Common myeloid progenitor, CD34-positive (primary cell): ENCODE results near the gene TMEM200B.
"Not testable (repeated sequence)": the region's sequence is repeated elsewhere in the genome, so short reads cannot be mapped to it uniquely, and the experiment has no call there.

Experiments used
- CTCF ChIA-PET: fragments of 350-600 bp; sonication (Branson Sonifier 250); formaldehyde crosslinking; loops from one replicate; lab custom pipeline; 2021; ENCODE audit warnings: antibody characterized with exemption; lab: Charles Lee
- POLR2A ChIA-PET: fragments of 350-600 bp; sonication (Branson Sonifier 250); formaldehyde crosslinking; loops from one replicate; lab custom pipeline; 2021; ENCODE audit warnings: antibody characterized with exemption; lab: Charles Lee
- DNase-seq, 3 donors: peaks; one replicate each; pipeline versions ENCODE4 v3.0.0 to v3.0.0-alpha.2; 2013
- H3K27ac ChIP-seq, 2 experiments: 1 replicate in 1 of 2; 2 replicates in 1 of 2; pipeline ENCODE4 v1.7.0; 2013; ENCODE audit warnings: inconsistent platforms in 2 of 2, low read length in 2 of 2, mild to moderate bottlenecking in 2 of 2, low read depth in 1 of 2, moderate library complexity in 1 of 2; ENCODE audit not compliant: severe bottlenecking in 2 of 2, insufficient read depth in 1 of 2, poor library complexity in 1 of 2
- H3K27me3 ChIP-seq, 5 experiments: replicated peaks in 2 of 5; 1 replicate in 3 of 5; 2 replicates in 2 of 5; pipeline versions ENCODE4 v1.6.1 to v1.7.0; 2013; ENCODE audit warnings: low read length in 4 of 5, mild to moderate bottlenecking in 2 of 5, moderate library complexity in 2 of 5, inconsistent platforms in 1 of 5; ENCODE audit not compliant: insufficient read depth in 5 of 5, control insufficient read depth in 4 of 5
- H3K36me3 ChIP-seq, 4 experiments: 1 replicate in 2 of 4; 2 replicates in 2 of 4; pipeline versions ENCODE4 v1.6.1 to v1.7.0; 2013; ENCODE audit warnings: low read length in 3 of 4, control low read depth in 1 of 4, mild to moderate bottlenecking in 1 of 4; ENCODE audit not compliant: control insufficient read depth in 4 of 4, insufficient read depth in 4 of 4
- H3K4me1 ChIP-seq, 4 experiments: 1 replicate in 3 of 4; 2 replicates in 1 of 4; pipeline versions ENCODE4 v1.6.1 to v1.7.1; 2013; ENCODE audit warnings: low read length in 3 of 4, mild to moderate bottlenecking in 3 of 4, control low read depth in 1 of 4, inconsistent platforms in 1 of 4, moderate library complexity in 1 of 4; ENCODE audit not compliant: control insufficient read depth in 4 of 4, insufficient read depth in 4 of 4; ENCODE audit errors: control extremely low read depth in 1 of 4
- H3K4me3 ChIP-seq, 7 experiments: 1 replicate in 4 of 7; 2 replicates in 3 of 7; pipeline versions ENCODE4 v1.5.1 to v1.7.0; 2013; ENCODE audit warnings: mild to moderate bottlenecking in 7 of 7, low read length in 6 of 7, moderate library complexity in 6 of 7, inconsistent platforms in 2 of 7, low read depth in 2 of 7, control low read depth in 1 of 7; ENCODE audit not compliant: insufficient read depth in 4 of 7, control insufficient read depth in 1 of 7; ENCODE audit errors: extremely low read depth in 1 of 7
- H3K9me3 ChIP-seq, 5 experiments: 1 replicate in 4 of 5; 2 replicates in 1 of 5; pipeline versions ENCODE4 v1.6.1 to v1.7.1; 2013; ENCODE audit warnings: low read length in 4 of 5, mild to moderate bottlenecking in 2 of 5, inconsistent platforms in 1 of 5, low read depth in 1 of 5, moderate library complexity in 1 of 5; ENCODE audit not compliant: control insufficient read depth in 4 of 5, insufficient read depth in 2 of 5; ENCODE audit errors: control extremely low read depth in 1 of 5
- WGBS: methylation state at CpG from one replicate; pipeline ENCODE4 v1.1.5; 2013; ENCODE audit not compliant: insufficient coverage; 5-methylcytosine and 5-hydroxymethylcytosine counted together

The TMEM200B gene

GRCh38 chr1:29099286-29099685 is 24.4 kb downstream of the TMEM200B start:
- Histone ChIP-seq H3K36me3 (peaks cover 11 to 38% (median 18%) of the 10 kb centered on the region in 4 experiments), H3K4me1 (no peaks in the 10 kb centered on the region), H3K27ac (no peak overlapping the region), H3K4me3 (no peak overlapping the region), H3K27me3 (no peaks in the 10 kb centered on the region), H3K9me3 (no peaks in the 10 kb centered on the region)
- 85% methylated on average over 4 of the region's 4 CpGs for WGBS
- ChIA-PET POLR2A (no interaction called here), CTCF (no interaction called here)
- DNase-seq = no peak

GRCh38 chr1:29096231-29096886 is 27.3 kb downstream of the TMEM200B start:
- WGBS = 100% methylated on average over 2 of the region's 4 CpGs
- Histone ChIP-seq H3K4me1 (no peaks in the 10 kb centered on the region), H3K27me3 (no peaks in the 10 kb centered on the region), H3K36me3 (peaks cover 9 to 31% (median 25%) of the 10 kb centered on the region in 4 experiments), H3K9me3 (peaks cover 0 to 2% (median 0%) of the 10 kb centered on the region in 5 experiments), H3K4me3 (no peak overlapping the region), H3K27ac (no peak overlapping the region)
- no peak for DNase-seq
- CTCF ChIA-PET = no interaction called here
- POLR2A ChIA-PET = interaction anchor here (0.6 kb wide), 1 partner anchor 15 kb away, joined by 3 read pairs; no protein-coding TSS in a partner anchor

DNA sequence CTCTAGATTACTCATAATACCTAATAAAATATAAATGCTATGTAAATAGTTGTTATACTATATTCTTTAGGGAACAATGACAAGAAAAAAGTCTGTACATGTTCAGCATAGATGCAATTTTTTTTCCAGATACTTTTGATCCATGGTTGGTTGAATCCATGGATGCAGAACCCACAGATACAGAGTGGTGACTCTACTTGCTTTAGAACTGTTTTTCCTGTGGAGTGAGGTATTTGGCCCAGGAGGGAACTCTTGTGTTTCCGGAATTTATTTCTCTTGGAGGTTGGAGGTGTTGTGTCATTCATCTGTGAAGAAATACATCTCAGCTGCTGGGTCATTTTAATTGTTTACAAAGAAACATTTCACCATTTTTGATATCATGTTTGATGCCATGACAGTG is 28.7 kb downstream of the TMEM200B start:
- peaks cover 9 to 29% (median 24%) of the 10 kb centered on the region in 4 experiments for H3K36me3 ChIP-seq
- DNase-seq = no peak
- H3K27ac ChIP-seq = no peak overlapping the region
- CTCF ChIA-PET = no interaction called here
- no peak overlapping the region for H3K4me3 ChIP-seq
- POLR2A ChIA-PET = no interaction called here
- no CpG with 5 or more reads among the region's 1 CpG for WGBS
- H3K27me3 ChIP-seq = no peaks in the 10 kb centered on the region
- peaks cover 0 to 2% (median 0%) of the 10 kb centered on the region in 5 experiments for H3K9me3 ChIP-seq
- no peaks in the 10 kb centered on the region for H3K4me1 ChIP-seq

- Histone ChIP-seq H3K4me3 (no peak overlapping the region), H3K4me1 (no peaks in the 10 kb centered on the region), H3K36me3 (peaks cover 9 to 29% (median 21%) of the 10 kb centered on the region in 4 experiments), H3K27ac (no peak overlapping the region), H3K9me3 (peaks cover 0 to 2% (median 0%) of the 10 kb centered on the region in 5 experiments), H3K27me3 (no peaks in the 10 kb centered on the region)
- POLR2A ChIA-PET = no interaction called here
- no peak for DNase-seq
- WGBS = 100% methylated on average over 1 of the region's 3 CpGs
- CTCF ChIA-PET = no interaction called here
These were observed 29.3 kb downstream of the TMEM200B start for GRCh38 chr1:29094433-29094832.

DNA sequence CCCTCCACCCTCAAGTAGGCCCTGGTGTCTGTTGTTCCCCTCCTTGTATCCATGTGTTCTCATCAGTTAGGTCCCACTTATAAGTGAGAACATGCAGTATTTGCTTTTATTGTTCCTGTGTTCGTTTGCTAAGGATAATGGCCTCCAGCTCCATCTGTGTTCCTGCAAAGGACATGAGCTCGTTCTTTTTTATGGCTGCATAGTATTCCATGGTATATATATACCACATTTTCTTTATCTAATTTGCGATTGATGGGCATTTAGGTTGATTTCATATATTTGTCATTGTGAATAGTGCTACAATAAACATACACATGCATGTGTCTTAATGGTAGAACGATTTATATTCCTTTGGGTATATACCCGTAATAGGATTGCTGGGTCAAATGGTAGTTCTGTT is 31.0 kb downstream of the TMEM200B start:
- H3K36me3 ChIP-seq = peaks cover 5 to 25% (median 18%) of the 10 kb centered on the region in 4 experiments
- H3K27ac ChIP-seq, POLR2A ChIA-PET, DNase-seq, H3K4me1 ChIP-seq, H3K9me3 ChIP-seq, H3K27me3 ChIP-seq, H3K4me3 ChIP-seq: not testable (repeated sequence)
- CTCF ChIA-PET = interaction anchor here (1.1 kb wide), 1 partner anchor 9 kb away, joined by 3 read pairs; no protein-coding TSS in a partner anchor
- no CpG with 5 or more reads among the region's 5 CpGs for WGBS

DNA sequence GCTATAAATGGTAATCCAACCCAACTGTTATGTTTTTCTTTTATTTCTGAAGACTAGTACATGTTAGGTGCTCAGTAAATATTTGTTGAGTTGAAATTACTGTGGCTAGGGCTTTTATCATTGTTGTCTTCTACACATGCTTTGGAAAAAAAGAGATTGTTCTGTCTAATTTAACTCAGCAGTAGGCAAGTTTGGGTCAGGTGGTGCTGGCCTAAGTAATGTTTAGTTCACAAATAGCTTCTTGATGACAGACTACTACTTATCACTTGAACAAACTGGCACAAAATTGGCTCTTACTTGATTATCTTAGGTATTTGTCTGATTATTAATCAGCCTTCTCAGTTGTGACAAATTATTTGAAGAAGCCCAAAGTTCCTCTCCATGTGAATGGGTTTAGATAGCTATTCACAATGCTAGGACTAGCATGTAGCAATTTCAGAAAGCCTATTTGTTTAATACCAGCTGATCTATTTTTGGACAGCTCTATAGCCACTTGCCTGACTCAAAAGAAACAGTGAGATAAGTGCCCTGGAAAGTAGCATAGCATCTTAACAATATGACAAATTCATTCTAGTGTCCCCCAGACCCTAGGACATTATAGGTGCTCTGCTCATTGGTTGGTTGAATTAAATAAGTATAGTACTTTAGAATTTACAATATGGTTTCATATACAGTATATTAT is 32.6 kb downstream of the TMEM200B start:
- no peak overlapping the region for H3K4me3 ChIP-seq
- no peaks in the 10 kb centered on the region for H3K4me1 ChIP-seq
- peaks cover 1 to 16% (median 12%) of the 10 kb centered on the region in 4 experiments for H3K36me3 ChIP-seq
- H3K27me3 ChIP-seq = no peaks in the 10 kb centered on the region
- POLR2A ChIA-PET = interaction anchor here (0.7 kb wide), 1 partner anchor 256 kb away, joined by 3 read pairs; no protein-coding TSS in a partner anchor
- H3K27ac ChIP-seq = no peak overlapping the region
- peaks cover 0 to 2% (median 0%) of the 10 kb centered on the region in 5 experiments for H3K9me3 ChIP-seq
- CTCF ChIA-PET = no interaction called here
- no peak for DNase-seq

GRCh38 chr1:29084196-29084521 is 39.5 kb downstream of the TMEM200B start:
- Histone ChIP-seq H3K4me3 (no peak overlapping the region), H3K4me1 (no peaks in the 10 kb centered on the region), H3K27me3 (no peaks in the 10 kb centered on the region), H3K36me3 (peaks cover 0 to 3% (median under 1%) of the 10 kb centered on the region in 4 experiments), H3K9me3 (no peaks in the 10 kb centered on the region), H3K27ac (no peak overlapping the region)
- CTCF ChIA-PET = no interaction called here
- WGBS = 100% methylated on average over 1 of the region's 2 CpGs
- POLR2A ChIA-PET = no interaction called here
- peak in 1 of 3 donors; percentile 6 for DNase-seq
